Activated CD4-positive, alpha-beta T cell treated with anti-CD3 and anti-CD28 coated beads, Interleukin-2, amount 50 U/mL, for 4 hours (primary cell): ENCODE measurements around the gene MYL7.

ENCODE experiments used
- DNase-seq, 2 experiments: peaks; one replicate each; pipeline ENCODE4 v3.0.0-alpha.2; 2020

The MYL7 gene

DNA sequence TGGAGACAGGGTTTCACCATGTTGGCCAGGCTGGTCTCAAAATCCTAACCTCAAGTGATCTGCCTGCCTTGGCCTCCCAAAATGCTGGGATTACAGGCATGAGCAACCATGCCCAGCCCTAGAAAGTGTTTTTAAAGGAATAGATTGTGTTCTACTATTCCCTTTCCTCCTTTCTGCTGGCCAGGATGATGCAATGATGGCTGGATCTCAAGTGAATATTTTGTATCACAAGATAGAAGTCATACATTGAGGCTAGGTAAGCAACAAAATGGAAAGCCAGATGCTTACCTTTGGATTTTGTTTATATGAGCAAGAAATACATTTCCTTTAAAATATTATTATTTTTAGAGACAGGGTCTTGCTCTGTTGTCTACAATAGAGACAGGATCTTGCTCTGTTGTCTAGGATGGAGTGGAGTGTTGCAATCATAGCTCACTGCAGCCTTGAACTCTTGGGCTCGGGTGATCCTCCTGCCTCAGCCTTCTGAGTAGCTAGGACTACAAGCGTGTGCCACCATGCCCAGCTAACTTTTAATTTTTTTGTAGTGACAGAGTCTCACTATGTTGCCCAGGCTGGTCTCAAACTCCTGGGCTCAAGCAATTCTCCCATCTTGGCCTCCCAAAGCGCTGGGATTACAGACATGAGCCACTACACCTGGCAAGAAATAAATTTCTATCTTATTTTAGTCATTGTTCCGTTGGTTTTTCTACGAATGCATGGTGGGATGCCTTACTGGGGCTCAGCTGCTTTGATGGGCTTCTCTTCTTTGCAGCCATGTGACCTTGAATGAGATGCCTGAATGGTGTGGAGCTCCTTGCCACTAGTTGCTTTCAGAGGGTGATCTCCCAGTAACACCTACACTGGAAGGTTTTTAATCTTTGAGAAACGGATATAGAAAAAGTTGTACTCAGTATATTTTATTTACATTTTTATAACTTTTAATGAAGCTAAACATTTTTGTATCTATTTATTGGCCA lies 42.8 kb downstream of the MYL7 start:
- DNase-seq: no peak

GRCh38 chr7:44097064-44097932 lies 43.8 kb downstream of the MYL7 start:
- no peak for DNase-seq

DNA sequence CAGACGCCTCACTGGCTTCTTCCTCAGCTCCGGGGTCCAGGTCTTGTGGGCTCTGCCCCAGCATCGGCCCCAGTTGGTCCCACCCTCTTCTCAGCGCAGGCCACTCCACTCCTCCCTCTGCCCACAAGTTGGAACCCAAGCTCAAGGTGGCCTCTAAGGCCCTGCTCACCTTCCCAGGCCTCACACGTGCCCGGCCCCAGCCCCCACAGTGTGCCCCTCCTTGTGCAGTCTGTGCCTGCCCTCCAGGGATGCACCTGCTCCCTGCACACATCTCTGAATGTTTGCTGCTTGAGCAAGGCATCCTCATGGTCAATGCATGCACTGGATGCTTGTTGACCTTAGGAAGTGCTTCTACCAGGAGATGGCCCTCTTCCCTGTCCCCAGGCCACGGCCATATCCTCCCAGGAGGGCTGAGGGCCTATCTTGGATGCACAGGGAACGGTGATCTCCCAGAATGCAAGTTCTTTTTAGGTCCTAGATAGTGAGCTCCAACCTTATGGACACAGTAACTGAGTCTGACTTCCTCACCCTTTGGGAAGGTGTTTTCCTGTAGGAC lies 44.7 kb downstream of the MYL7 start:
- DNase-seq: no peak

DNA sequence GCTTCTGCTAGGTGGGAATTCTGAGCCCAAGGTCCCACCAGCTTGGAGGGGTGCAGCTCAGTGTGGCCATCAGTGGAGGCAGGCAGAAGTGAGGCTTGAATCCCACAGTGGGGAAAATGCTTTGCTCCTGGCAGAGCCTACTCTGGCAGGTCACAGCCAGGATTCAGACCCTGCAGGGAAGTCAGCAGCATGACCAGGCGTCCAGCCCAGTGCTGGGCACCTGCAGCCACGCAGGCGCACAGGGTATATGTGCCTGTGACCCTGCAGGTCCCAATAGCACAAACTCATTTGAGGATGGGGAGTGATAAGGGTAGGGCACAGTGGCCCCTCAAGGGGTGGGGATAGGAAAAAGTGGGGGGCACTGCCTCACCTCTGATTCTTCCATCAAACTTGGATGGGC lies 45.4 kb downstream of the MYL7 start:
- DNase-seq: no peak

DNA sequence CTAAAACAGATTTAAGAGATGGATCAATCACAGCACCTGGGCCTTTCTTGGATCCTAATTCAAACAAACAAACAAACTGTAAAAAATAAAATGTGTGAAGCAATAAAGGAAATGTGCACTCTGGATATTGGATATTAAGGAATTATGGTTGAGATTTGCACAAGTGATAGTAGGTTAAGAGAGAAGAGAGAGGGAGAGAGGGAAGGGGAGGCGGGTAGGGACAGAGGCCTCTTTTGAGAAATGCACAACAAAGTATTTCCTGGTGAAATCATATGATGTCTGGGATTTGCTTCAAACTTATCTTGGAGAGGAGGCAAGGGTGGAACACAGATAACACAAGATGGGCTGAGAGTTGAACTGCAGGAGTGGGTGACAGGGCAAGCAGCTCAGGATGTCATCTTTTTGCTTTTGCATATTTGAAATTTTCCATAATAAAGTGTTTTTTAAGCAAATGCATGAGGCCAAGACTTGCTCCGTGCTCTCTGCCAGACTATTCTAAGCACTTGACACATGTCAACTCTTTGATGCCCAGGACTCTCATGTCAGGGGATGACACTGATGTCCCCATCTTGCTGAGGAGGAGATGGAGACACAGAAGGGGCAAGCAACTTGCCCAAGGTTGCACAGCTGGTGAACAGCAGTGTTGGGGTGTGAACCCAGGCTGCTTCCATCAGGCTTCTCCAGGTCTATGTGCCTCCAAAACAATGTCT lies 46.1 kb downstream of the MYL7 start:
- no peak for DNase-seq

GRCh38 chr7:44094365-44094764 lies 46.8 kb downstream of the MYL7 start:
- DNase-seq: no peak

DNA sequence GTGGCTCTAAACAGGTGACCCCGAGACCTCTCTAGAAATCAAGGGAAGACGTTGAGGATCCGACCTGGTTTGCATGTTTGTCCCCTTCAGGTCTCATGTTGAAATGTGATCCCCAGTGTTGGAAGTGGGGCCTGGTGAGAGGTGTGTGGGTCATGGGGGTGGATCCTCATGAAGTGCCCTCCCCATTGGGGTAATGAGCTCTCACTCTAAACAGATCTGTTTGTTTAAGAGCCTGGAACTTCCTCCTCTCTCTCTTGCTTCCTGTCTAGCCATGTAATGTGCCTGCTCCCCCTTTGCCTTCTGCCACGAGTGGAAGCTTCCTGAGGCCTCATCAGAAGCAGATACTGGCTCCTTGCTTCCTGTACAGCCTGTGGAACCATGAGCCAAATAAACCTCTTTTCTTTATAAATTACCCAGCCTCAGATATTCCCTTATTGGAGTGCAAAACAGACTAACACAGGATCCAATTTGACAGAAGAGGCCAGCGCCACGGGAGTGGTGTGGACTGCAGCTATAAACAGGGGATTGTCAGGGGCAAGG lies 48.0 kb downstream of the MYL7 start:
- DNase-seq: no peak
